Natural killer cell treated with Interleukin-12 subunit alpha and Interleukin-12 subunit beta and Interleukin-15 and Interleukin-18, amount 100 ng/mL, for 72 hours (primary cell): ENCODE data around the gene AGXT. TPM values are rescaled to one million over a fixed set of nuclear protein-coding genes. Genes with fewer than 3 reads are reported as not detected.

Experiments
- ATAC-seq, 2 donors: fragments of 150-1000 bp; cut with Tn5 transposase in 1 of 2; sonication (Bioruptor Pico), chemical (Tn5 transposase) in 1 of 2; 2 replicates each; pipeline ENCODE4 v1.10.0; 2021
- DNase-seq: peaks from one replicate; pipeline ENCODE4 v3.0.0; 2022; ENCODE audit warnings: low spot score
- H3K27ac Mint-ChIP-seq, 2 donors: 1 replicate in 1 of 2; 2 replicates in 1 of 2; pipeline ENCODE4 v1.8.0; 2022; ENCODE audit warnings: mixed read lengths in 2 of 2, mild to moderate bottlenecking in 1 of 2, moderate library complexity in 1 of 2
- H3K27me3 Mint-ChIP-seq, 2 donors: 1 replicate in 1 of 2; 2 replicates in 1 of 2; pipeline ENCODE4 v1.8.0; 2022; ENCODE audit warnings: mixed read lengths in 2 of 2
- H3K36me3 Mint-ChIP-seq: one replicate; pipeline ENCODE4 v1.8.0; 2022; ENCODE audit warnings: mixed read lengths
- H3K4me1 Mint-ChIP-seq, 2 donors: 1 replicate in 1 of 2; 2 replicates in 1 of 2; pipeline ENCODE4 v1.8.0; 2022; ENCODE audit warnings: low read depth in 2 of 2, mixed read lengths in 2 of 2, mild to moderate bottlenecking in 1 of 2
- H3K4me3 Mint-ChIP-seq: one replicate; pipeline ENCODE4 v1.8.0; 2022; ENCODE audit warnings: mixed read lengths
- H3K9me3 Mint-ChIP-seq: 2 replicates; pipeline ENCODE4 v1.8.0; 2022; ENCODE audit warnings: mixed read lengths
- total RNA-seq, 2 donors: library from RNA; stranded (reverse); gene quantifications; one replicate each; pipeline ENCODE4 v1.2.3, GENCODE V29; 2022

Gene AGXT
- total RNA-seq, 2 donors from 2014 or later = not detected

- no peak overlapping the region for H3K4me3 Mint-ChIP-seq
- ATAC-seq (no peak), DNase-seq (no peak)
- no peaks in the 10 kb centered on the region for H3K9me3 Mint-ChIP-seq
- H3K27ac Mint-ChIP-seq = no peak overlapping the region
- no peaks in the 10 kb centered on the region for H3K36me3 Mint-ChIP-seq
- no peaks in the 10 kb centered on the region for H3K4me1 Mint-ChIP-seq
- H3K27me3 Mint-ChIP-seq = no peaks in the 10 kb centered on the region
Observed at GRCh38 chr2:240899468-240899865, 30.8 kb downstream of the AGXT start.

GRCh38 chr2:240900141-240900860 is 31.7 kb downstream of the AGXT start:
- H3K4me3 Mint-ChIP-seq = no peak overlapping the region
- H3K9me3 Mint-ChIP-seq = no peaks in the 10 kb centered on the region
- no peak overlapping the region for H3K27ac Mint-ChIP-seq
- no peaks in the 10 kb centered on the region for H3K27me3 Mint-ChIP-seq
- ATAC-seq (no peak), DNase-seq (no peak)
- no peaks in the 10 kb centered on the region for H3K4me1 Mint-ChIP-seq
- no peaks in the 10 kb centered on the region for H3K36me3 Mint-ChIP-seq

GRCh38 chr2:240901986-240902614 is 33.5 kb downstream of the AGXT start:
- Mint-ChIP-seq H3K36me3 (no peaks in the 10 kb centered on the region), H3K4me3 (no peak overlapping the region), H3K27me3 (no peaks in the 10 kb centered on the region), H3K9me3 (no peaks in the 10 kb centered on the region), H3K27ac (no peak overlapping the region), H3K4me1 (no peaks in the 10 kb centered on the region)
- DNase-seq = no peak
- no peak for ATAC-seq

GRCh38 chr2:240902615-240903041 is 34.0 kb downstream of the AGXT start:
- no peak for DNase-seq
- no peaks in the 10 kb centered on the region for H3K9me3 Mint-ChIP-seq
- H3K36me3 Mint-ChIP-seq = no peaks in the 10 kb centered on the region
- H3K27me3 Mint-ChIP-seq = no peaks in the 10 kb centered on the region
- no peaks in the 10 kb centered on the region for H3K4me1 Mint-ChIP-seq
- no peak overlapping the region for H3K4me3 Mint-ChIP-seq
- no peak for ATAC-seq
- no peak overlapping the region for H3K27ac Mint-ChIP-seq

- DNase-seq (no peak), ATAC-seq (peak in 1 of 2 donors; percentile 14)
- no peaks in the 10 kb centered on the region for H3K4me1 Mint-ChIP-seq
- no peaks in the 10 kb centered on the region for H3K9me3 Mint-ChIP-seq
- no peak overlapping the region for H3K27ac Mint-ChIP-seq
- H3K4me3 Mint-ChIP-seq = no peak overlapping the region
- no peaks in the 10 kb centered on the region for H3K27me3 Mint-ChIP-seq
- no peaks in the 10 kb centered on the region for H3K36me3 Mint-ChIP-seq
Observed at GRCh38 chr2:240903191-240904060, 34.8 kb downstream of the AGXT start.

- DNase-seq (no peak), ATAC-seq (no peak)
- Mint-ChIP-seq H3K27me3 (no peaks in the 10 kb centered on the region), H3K4me3 (no peak overlapping the region), H3K36me3 (no peaks in the 10 kb centered on the region), H3K4me1 (no peaks in the 10 kb centered on the region), H3K27ac (no peak overlapping the region), H3K9me3 (no peaks in the 10 kb centered on the region)
Observed at GRCh38 chr2:240904216-240905175, 35.9 kb downstream of the AGXT start.

- DNase-seq (no peak), ATAC-seq (peak in 1 of 2 donors; percentile 16)
- Mint-ChIP-seq H3K4me1 (no peaks in the 10 kb centered on the region), H3K4me3 (no peak overlapping the region), H3K27me3 (no peaks in the 10 kb centered on the region), H3K27ac (no peak overlapping the region), H3K36me3 (no peaks in the 10 kb centered on the region), H3K9me3 (no peaks in the 10 kb centered on the region)
Observed at GRCh38 chr2:240905176-240905781, 36.7 kb downstream of the AGXT start.

GRCh38 chr2:240906141-240906910 is 37.7 kb downstream of the AGXT start, which contains the start of gene CROCC2:
CROCC2 (plus strand) TSS chr2:240906336; CDS start chr2:240906514, 178 bp downstream.
- H3K4me3 Mint-ChIP-seq = no peak within 1 kb of the TSS
- no peak for DNase-seq
- no peaks in the 10 kb centered on the region for H3K36me3 Mint-ChIP-seq
- no peaks in the 10 kb centered on the region for H3K9me3 Mint-ChIP-seq
- H3K27me3 Mint-ChIP-seq = peaks cover 0 to 2% of the 10 kb centered on the region in 2 donors
- no peaks in the 10 kb centered on the region for H3K4me1 Mint-ChIP-seq
- no peak for ATAC-seq
- H3K27ac Mint-ChIP-seq = no peak within 1 kb of the TSS

GRCh38 chr2:240906911-240907590 is 38.4 kb downstream of the AGXT start:
- H3K36me3 Mint-ChIP-seq = no peaks in the 10 kb centered on the region
- H3K9me3 Mint-ChIP-seq = no peaks in the 10 kb centered on the region
- no peak overlapping the region for H3K27ac Mint-ChIP-seq
- no peaks in the 10 kb centered on the region for H3K4me1 Mint-ChIP-seq
- H3K4me3 Mint-ChIP-seq = no peak overlapping the region
- ATAC-seq (no peak), DNase-seq (no peak)
- peaks cover 0 to 4% of the 10 kb centered on the region in 2 donors for H3K27me3 Mint-ChIP-seq

- Mint-ChIP-seq H3K4me3 (no peak overlapping the region), H3K27me3 (peaks cover 0 to 8% of the 10 kb centered on the region in 2 donors), H3K9me3 (no peaks in the 10 kb centered on the region), H3K27ac (no peak overlapping the region), H3K4me1 (no peaks in the 10 kb centered on the region), H3K36me3 (no peaks in the 10 kb centered on the region)
- no peak for ATAC-seq
- DNase-seq = no peak
Observed at GRCh38 chr2:240909216-240909974, 40.8 kb downstream of the AGXT start.

GRCh38 chr2:240911641-240912265 is 43.1 kb downstream of the AGXT start:
- DNase-seq (no peak), ATAC-seq (no peak)
- Mint-ChIP-seq H3K27ac (no peak overlapping the region), H3K9me3 (no peaks in the 10 kb centered on the region), H3K36me3 (no peaks in the 10 kb centered on the region), H3K4me3 (no peak overlapping the region), H3K4me1 (no peaks in the 10 kb centered on the region), H3K27me3 (peaks cover 0 to 8% of the 10 kb centered on the region in 2 donors)
